Left lobe of liver (tissue), 2 donors: ENCODE data around the gene CLIC6. TPM values are rescaled to one million over a fixed set of nuclear protein-coding genes. Genes with fewer than 3 reads are reported as not detected.
"Not testable (repeated sequence)": the region's sequence is repeated elsewhere in the genome, so short reads cannot be mapped to it uniquely, and the experiment has no call there.

Source experiments
- ATAC-seq: fragments of 200-7000 bp; cut with Tn5 transposase; one replicate; pipeline ENCODE4 v1.9.1; 2020; ENCODE audit warnings: mild to moderate bottlenecking, moderate library complexity
- DNase-seq: peaks from one replicate; pipeline ENCODE4 v3.0.0-alpha.2; 2020; ENCODE audit warnings: low spot score
- total RNA-seq: library from RNA; stranded (reverse); gene quantifications from one replicate; pipeline ENCODE4 v1.2.1, GENCODE V29; 2021
- donor health status: DM: no; HTN: no; CAD: no; lungs with moderate emphysema.
- donor health status: DM: no; HTN: yes; CAD: no.

The CLIC6 gene
- total RNA-seq, 1 donor from 2014 or later = 0.45 TPM

DNA sequence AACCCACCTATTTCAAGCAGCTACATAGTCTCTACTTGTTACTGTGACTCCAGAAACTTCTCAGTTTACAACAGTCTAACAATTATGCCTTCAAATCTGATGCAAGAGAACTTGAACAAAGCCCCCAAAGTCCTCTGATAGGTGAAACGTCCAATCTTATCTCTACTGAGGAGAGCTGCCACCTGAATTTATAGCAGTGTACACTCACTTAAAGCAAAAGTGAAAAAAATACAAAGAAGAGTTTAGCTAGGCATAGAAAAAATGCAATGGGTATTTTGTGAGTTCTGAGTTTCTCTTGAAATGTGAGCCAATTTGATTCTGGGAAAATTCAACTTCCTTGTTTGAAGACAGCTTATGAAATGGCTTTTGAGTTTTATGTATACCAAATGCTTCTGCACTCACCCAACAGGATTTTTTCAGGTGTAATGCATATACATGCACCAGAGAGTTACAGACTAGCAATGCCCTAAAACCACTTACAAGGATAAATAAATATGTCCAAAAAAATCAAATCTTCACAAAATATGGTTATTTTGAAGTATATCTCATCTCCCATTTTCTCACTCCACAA lies 17.8 kb upstream of the CLIC6 start:
- DNase-seq (no peak), ATAC-seq (no peak)

DNA sequence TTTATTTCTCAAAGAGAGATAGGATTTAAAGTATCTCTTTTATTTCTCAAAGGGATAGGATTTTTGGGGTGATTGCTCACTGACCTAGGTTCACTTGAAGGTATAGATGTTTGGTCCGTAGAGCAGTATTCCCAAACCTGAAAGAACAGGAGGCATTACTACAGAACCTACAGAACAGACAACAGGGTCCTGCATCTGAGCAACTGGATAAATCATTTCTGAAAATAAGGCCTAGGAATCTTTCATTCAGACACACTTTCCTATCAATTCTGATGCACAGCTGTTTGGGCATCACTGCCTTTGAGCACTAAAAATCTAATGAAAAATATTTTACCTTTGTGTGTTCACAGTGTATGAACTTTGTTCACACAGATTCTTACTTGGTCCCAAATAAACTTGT lies 17.2 kb upstream of the CLIC6 start:
- no peak for ATAC-seq

DNA sequence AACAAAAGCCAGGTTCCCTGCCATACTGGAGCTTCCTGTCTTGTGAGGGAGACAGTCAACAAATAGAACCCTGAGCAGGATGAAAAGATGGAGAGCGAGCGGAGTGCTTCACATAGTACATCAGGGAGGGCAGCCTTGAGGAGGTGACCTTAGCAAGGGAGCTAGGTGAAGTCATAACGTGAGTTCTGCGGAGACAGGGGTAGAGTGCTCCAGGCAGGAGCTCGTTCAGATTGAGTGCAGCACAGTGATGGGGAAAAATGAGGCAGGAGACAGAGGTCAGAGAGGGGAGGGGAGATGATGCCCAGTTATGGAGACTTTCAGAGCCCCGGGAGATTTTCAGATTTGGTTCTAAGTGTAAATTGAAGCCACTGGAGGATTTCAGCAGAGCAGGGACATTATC lies 15.3 kb upstream of the CLIC6 start:
- DNase-seq (no peak), ATAC-seq (no peak)

More for the DNA sequence above, 17.2 kb upstream of the CLIC6 start:
- DNase-seq = no peak

DNA sequence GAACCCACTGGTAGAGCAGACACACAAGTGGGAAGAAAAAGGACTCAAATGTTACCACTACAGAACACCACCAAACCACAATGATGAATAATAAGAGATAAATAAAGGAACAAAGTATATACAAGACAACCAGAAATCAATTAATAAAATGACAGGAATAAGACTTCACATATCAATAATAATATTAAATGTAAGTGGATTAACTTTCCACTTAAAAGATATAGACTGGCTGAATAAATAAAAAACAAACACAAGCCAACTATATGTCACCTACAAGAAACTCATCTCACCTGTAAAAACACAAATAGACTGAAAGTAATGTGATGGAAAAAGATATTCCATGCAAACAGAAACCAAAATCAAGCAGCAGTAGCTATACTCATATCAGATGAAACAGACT lies 6.9 kb upstream of the CLIC6 start:
- ATAC-seq (no peak), DNase-seq (no peak)

DNA sequence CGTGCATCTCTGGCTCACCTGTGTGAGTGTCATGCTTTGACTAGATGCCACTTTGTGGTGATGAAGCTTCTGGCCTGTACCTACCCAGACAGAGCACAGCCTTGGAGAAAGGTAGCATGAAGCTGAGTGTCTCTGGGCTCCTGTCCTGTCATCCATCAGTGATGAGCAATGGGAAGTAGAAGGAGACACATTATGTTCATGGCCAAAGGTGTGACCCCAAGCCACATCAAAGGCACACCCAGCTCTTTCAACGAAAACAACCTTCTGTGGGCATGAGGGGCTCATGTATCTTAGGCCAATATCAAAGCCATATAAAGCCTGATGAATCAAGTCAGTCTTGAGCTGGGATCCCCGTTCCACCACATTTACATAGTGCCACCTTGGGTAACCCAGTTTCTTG lies 1.0 kb upstream of the CLIC6 start:
- ATAC-seq (no peak), DNase-seq (no peak)

DNA sequence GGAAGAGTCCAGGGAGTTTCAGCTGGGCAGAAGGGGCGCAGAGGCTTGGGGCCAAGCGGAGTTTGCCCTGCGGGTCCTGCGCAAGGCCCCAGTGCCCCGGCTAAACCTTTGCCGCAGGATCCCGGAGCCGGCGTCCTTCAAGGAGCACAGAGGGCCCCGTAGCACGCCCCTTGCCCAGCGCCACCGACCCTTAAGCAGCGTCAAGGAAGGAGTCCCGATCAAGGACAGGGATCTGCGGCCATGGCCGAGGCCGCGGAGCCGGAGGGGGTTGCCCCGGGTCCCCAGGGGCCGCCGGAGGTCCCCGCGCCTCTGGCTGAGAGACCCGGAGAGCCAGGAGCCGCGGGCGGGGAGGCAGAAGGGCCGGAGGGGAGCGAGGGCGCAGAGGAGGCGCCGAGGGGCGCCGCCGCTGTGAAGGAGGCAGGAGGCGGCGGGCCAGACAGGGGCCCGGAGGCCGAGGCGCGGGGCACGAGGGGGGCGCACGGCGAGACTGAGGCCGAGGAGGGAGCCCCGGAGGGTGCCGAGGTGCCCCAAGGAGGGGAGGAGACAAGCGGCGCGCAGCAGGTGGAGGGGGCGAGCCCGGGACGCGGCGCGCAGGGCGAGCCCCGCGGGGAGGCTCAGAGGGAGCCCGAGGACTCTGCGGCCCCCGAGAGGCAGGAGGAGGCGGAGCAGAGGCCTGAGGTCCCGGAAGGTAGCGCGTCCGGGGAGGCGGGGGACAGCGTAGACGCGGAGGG lies 520 bp downstream of the CLIC6 start:
- no peak for DNase-seq

DNA sequence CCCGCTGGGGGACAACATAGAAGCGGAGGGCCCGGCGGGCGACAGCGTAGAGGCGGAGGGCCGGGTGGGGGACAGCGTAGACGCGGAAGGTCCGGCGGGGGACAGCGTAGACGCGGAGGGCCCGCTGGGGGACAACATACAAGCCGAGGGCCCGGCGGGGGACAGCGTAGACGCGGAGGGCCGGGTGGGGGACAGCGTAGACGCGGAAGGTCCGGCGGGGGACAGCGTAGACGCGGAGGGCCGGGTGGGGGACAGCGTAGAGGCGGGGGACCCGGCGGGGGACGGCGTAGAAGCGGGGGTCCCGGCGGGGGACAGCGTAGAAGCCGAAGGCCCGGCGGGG lies 1.1 kb downstream of the CLIC6 start:
- not testable (repeated sequence) for DNase-seq, ATAC-seq

More for the DNA sequence above, 520 bp downstream of the CLIC6 start:
- peak; percentile 19 for ATAC-seq

DNA sequence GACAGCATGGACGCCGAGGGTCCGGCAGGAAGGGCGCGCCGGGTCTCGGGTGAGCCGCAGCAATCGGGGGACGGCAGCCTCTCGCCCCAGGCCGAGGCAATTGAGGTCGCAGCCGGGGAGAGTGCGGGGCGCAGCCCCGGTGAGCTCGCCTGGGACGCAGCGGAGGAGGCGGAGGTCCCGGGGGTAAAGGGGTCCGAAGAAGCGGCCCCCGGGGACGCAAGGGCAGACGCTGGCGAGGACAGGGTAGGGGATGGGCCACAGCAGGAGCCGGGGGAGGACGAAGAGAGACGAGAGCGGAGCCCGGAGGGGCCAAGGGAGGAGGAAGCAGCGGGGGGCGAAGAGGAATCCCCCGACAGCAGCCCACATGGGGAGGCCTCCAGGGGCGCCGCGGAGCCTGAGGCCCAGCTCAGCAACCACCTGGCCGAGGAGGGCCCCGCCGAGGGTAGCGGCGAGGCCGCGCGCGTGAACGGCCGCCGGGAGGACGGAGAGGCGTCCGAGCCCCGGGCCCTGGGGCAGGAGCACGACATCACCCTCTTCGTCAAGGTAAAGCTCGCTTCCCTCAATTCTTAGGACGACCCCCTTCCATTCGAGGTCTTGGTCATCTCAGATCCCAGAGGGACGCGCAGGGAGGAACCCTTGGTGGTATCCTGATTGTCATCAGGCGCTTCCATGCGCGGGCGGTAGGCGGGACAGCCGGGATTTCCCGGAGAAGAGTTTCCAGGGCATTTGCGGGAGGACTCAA lies 1.6 kb downstream of the CLIC6 start:
- ATAC-seq (peak; percentile 19), DNase-seq (no peak)

DNA sequence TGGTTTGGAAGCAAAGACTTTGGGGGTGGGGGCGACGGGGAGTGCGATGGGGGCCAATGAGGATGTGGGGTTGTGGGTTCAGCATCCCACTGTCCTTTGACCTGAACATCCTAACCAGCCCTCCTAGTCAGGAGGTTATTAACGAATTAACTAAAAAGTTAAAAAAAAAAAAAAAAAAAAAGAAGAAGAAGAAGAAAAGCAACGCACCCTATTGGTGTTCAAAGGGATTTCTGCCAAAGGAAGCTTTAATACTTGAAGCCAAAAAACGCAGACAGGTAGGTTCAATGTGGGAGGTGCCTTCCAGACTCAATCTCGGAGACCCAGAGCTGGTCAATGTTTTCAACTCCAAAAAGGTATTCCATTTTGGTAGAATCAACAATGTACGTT lies 2.2 kb downstream of the CLIC6 start:
- no peak for DNase-seq
- ATAC-seq = no peak

DNA sequence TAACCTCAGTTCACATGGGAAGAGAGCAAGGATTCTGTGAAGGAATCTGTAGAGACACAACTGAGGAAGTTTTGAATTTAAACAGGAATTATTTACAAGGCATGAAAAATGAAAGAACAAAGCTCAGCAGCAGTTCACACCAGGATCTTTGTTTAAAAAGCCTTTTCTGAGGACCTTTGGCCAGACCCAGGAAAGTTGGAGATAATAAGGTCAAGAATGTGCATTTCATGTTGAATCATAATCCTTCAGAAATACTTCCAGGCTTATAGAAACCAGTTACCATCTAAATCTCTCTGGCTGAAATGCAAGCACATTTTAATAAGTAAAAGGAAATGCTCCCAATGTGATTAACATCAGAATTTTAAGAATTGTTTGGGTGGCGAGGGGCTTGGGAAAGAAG lies 2.7 kb downstream of the CLIC6 start:
- no peak for ATAC-seq
- DNase-seq = no peak

DNA sequence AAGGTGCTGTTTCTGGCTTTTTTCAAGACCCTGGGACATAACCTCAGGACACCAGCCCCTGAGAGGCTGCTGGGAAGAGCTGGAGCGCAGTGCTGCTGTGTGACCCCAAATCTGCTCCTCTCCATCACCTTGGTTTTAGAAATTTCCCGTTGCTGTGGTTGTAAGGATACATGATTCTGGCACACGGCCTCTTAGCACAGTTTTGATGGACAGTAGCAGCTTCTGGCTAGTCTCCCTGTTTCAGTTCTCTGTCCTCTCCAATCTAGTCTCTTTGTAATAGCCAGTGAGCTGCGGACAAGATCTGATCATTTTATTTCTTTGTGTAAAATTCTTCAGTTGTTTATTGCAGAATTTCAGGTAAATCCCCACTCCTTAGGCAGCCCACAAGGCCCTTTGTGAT lies 3.1 kb downstream of the CLIC6 start:
- ATAC-seq (no peak), DNase-seq (no peak)

DNA sequence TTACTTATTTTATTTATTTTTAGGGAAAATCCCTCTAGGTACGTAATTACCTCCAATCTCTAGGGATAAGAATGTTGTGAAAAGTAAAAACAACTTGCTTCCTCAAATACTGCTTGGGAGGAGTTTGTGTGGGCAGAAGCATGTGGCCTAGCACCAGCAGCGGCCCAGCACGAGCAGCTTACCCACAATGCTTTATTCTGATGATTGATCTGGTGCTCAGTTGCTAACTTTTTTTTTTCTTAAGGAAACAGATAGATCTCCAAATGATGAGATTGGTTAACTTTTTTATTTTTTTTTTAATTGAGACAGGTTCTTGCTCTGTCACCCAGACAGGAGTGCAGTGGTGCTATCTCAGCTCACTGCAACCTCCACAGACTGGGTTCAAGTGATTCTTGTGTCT lies 4.2 kb downstream of the CLIC6 start:
- ATAC-seq (no peak), DNase-seq (no peak)

DNA sequence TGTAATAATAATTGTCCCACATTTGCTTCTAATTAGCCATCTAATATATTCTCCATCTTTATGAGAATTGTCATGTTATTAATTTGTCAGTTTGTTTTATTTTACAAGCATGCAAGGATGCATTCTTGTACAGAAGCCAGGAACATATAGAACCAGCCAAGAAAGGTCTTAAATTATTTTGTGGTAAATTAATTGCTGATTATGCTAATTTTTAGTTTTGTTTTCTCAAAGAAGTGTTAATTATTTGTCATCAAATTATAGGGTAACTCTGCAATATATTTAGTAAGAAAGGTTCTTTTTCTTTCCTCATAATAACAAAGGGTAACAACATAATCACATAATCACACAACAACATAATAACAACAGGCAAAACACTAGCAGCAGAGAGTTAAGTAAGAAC lies 5.7 kb downstream of the CLIC6 start:
- DNase-seq (no peak), ATAC-seq (no peak)

DNA sequence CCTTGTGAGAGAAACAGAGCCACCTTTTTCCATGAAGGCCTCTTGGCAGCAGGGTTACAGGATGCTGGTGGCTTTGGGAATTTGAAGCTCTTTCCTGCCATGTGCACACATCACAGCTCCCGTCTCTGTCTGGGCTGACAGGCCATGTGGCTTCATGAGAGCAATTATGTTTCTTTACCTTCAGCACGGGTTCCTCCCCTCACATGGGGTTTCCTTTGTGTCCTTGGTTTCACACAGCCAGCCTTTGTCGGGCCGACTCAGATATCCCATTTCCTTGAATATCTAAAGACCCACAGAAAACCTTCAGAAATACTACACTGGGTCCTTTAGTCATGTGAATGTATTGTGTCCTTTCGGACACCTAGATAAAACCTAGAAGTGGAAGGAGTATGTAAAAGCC lies 7.1 kb downstream of the CLIC6 start:
- ATAC-seq = no peak
- no peak for DNase-seq

DNA sequence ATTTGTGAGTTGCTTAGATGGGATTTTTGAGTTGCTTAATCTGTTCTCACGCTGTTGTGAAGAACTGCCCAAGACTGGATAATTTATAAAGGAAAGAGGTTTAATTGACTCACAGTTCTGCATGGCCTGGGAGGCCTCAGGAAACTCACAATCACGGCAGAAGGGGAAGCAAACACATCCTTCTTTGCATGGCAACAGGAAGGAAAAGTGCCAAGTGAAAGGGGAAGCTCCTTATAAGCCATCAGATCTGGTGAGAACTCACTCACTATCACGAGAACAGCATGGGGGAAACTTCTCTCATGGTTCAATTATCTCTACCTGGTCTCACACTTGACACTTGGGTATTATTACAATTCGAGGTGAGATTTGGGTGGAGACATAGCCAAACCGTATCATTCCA lies 10.3 kb downstream of the CLIC6 start:
- no peak for DNase-seq
- no peak for ATAC-seq

DNA sequence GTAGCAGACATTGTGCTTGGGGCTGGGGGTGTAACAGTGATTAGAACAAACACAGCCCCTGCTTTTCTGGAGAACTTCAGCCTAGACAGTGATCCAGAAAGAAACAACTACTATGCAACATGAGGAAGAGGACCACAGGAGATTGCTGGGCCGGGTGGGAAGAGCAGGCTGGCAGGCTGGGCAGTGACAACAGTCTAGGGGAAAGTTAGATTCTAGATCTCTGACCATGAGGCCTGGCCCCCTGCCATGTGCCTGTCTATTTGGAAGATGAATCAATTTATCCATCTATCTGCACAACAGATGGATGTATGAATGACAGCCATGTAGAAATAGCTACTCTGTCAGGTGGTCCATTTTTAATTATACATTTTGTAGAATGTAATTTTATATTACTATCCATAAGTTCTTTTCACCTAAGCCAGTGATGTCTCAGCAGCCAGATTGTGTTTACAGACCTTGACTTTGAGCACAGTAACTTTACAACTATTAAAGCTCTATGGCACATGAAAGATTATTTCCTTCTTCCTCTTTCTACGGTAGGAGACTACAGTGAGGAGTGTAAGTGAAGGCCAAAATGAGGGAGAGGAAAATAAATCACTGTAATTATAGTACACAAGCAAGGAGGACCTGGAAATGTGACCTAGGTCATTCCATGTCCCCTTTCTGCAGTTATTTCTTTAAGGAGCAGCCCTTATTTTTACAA lies 15.5 kb downstream of the CLIC6 start:
- ATAC-seq = no peak
- peak; percentile 35 for DNase-seq

DNA sequence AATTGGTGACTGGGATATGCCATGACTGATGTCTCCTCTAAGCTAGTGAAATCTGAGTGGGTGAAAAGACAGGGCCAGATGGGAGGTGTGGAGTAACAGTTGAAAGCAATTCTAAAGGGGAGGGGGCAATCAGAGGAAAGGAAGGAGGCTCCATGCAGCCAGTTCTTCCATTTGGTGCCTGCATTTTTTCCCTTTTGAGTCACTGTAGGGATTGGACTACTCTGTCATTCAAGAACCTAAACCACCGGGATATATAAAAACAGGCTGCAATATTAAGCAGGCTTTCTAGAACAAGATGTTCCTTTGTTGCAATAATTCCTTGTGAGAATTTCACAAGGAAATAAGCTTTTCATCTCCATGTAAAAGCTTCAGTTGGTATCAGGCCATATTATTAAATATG lies 18.3 kb downstream of the CLIC6 start:
- no peak for ATAC-seq

DNA sequence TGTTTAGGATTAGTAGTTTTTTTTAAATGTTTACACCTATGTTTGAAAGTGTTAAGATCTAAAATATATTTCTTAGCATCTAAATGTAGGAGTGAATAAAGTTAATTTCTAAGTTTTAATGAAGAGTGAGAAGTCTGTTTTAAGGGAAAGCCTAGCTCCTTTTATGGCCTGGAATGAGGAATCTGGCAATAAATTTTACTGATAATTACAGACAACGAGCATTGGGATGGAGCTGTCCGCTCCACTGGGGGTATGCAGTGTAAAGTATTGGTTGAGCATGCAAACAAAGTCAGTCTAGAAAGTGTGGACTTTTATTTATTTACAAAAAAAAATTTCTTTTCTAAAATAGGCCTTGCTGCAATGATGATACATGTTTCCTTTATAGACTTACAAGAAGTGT lies 19.0 kb downstream of the CLIC6 start:
- ATAC-seq = no peak

More for the DNA sequence above, 18.3 kb downstream of the CLIC6 start:
- DNase-seq = no peak

DNA sequence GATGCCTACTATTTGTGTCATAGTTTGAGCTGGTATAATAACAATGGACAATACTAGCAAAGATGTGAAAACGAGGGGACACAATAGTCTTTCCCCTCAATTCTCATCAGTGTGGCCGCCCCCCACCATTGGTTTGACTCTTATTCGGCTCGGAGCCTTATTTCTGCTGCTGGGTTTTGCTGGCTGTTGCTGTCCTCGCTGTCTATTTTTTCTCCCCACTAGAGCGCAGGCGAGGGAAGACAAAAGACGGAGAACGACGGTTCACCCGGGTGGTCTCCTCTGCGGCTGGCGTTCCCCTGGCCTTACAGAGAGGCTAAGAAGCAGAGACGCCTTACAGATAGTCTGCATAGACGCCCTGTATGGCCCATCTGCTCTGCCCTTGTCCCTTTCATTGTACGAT lies 19.4 kb downstream of the CLIC6 start:
- ATAC-seq (no peak), DNase-seq (no peak)

More for the DNA sequence above, 19.0 kb downstream of the CLIC6 start:
- DNase-seq = no peak

DNA sequence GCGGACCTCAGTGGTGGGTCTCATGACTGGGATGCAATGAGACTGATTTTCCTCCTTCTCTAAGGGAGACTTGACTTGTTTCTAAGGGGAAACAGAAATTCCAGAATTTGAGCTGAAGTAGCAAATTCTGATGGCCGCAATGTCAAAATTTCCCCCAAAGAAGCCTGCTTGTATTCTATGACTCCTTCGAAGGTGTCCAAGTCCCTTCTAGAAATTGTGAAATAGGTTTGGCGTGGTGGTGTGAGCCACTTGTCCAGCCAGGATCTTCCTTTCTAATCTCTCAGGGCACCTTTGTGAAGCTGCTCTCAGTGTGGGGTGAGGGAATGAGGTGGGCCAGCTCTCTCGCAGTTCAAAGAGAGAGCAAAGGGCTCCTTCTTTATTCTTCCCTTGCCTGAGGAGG lies 19.9 kb downstream of the CLIC6 start:
- no peak for ATAC-seq
- DNase-seq = no peak

DNA sequence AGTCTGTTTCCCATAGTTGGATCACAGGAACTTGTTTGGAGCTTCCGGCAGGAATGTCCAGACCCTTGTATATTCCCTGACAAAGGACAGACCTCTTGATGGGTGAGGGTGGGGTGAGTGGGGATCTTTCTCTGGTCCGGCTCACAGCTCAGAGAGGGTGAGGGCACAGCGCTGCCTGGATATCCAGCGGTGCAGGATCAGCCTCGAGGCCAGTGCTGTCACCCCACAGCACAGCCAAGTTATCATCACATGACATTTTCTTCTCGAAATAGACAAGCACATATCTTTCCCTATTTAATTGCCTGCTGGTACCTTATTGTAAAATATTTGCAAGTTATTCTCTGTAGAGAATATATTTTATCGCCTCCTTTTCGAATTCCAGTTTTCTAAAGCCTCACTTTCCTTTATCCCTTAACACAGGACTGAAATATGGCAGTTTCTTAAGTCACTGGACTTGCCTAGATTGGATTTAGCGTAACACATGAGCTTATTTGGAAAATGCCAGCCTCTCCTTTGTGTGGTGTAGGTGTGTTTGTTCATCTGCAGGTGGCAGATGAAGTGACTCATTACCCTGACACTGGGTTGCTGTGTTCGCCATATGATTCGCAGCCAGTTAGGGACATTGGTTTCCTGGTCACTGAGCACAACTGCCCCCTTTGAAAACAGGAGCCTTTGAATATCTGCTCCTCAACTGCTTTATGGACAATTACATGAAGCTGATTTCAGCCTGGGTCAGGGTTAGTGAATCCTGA lies 21.4 kb downstream of the CLIC6 start:
- DNase-seq (no peak), ATAC-seq (peak; percentile 16)
